NT2/D1 (cell line): Measurements from ENCODE around the gene BRD4.

Experiments
- YY1 ChIP-seq: IDR thresholded peaks from 2 replicates; pipeline ENCODE4 v1.6.1; 2011; ENCODE audit not compliant: insufficient read length, insufficient read depth
- ZNF274 ChIP-seq: IDR thresholded peaks from 2 replicates; pipeline ENCODE4 v1.6.1; 2011; ENCODE audit warnings: mild to moderate bottlenecking, low read depth, low read length

DNA sequence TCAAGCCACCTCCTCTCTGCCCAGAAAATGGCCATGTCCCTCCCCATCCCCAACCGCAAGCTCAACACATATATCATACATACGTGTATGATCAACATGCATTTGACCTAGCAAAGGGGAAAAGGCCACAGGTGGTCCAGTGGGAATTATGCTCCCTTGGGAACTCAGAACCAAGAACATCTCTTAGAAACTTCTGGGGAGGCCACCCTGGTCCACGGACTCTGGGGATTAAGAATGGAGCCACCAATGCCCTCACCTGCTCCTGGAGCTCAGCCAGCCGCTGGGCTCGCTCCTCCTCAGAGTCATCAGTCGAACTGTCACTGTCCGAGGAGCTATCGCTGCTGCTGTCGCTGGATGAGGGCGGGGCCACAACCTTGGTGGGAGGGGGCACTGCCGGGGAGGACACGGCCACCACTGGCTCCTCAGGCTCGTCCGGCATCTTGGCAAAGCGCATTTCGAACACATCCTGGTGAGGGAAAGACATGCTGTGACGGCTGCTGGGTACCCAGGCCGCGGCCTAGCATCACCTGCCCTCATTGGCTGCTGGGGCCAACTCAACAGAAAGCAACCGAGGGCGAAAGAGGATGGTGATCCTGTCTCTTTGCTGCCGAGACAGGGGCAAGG lies 75.5 kb downstream of the BRD4 start:
- TF ChIP-seq ZNF274: no peak
- TF ChIP-seq YY1: no peak
